GM12878 (cell line): ENCODE measurements around the gene TRMT10C. TPM values are rescaled to one million over a fixed set of nuclear protein-coding genes. Genes with fewer than 3 reads are reported as not detected.

Experiments
- BHLHE40 ChIP-seq, 2 experiments: fragments of 450-650 bp in 1 of 2; IDR thresholded peaks; 2 replicates each; pipeline ENCODE4 v1.6.1; 2011 to 2017; ENCODE audit warnings: low read depth in 2 of 2, borderline replicate concordance in 1 of 2, improper control_type of control experiment in 1 of 2, low read length in 1 of 2, mild to moderate bottlenecking in 1 of 2
- CEBPB ChIP-seq, 2 experiments: fragments of 150-350 bp in 1 of 2; IDR thresholded peaks; 2 replicates each; pipeline ENCODE4 v1.6.1; 2012 to 2014; ENCODE audit warnings: low read depth in 2 of 2, low read length in 2 of 2, borderline replicate concordance in 1 of 2, inconsistent platforms in 1 of 2
- CHD1 ChIP-seq: IDR thresholded peaks from 2 replicates; pipeline ENCODE4 v1.6.1; 2012; ENCODE audit warnings: low read depth, low read length, improper control_type of control experiment
- FOXM1 ChIP-seq: IDR thresholded peaks from 2 replicates; pipeline ENCODE4 v1.6.1; 2012; ENCODE audit warnings: low read depth, mild to moderate bottlenecking, inconsistent platforms, low read length, moderate library complexity
- MEF2B ChIP-seq: fragments of 450-650 bp; IDR thresholded peaks from 2 replicates; pipeline ENCODE4 v1.6.1; 2018; ENCODE audit warnings: mild to moderate bottlenecking, moderate library complexity; ENCODE audit not compliant: partially characterized antibody, poor library complexity, severe bottlenecking
- MTA2 ChIP-seq: fragments of 450-650 bp; IDR thresholded peaks from 2 replicates; pipeline ENCODE4 v1.6.1; 2016; ENCODE audit warnings: low read depth, mild to moderate bottlenecking, moderate library complexity
- POLR2AphosphoS5 ChIP-seq: IDR thresholded peaks from 2 replicates; pipeline ENCODE4 v1.6.1; 2011; ENCODE audit warnings: mild to moderate bottlenecking, low read length, inconsistent platforms
- SMC3 ChIP-seq: IDR thresholded peaks from 2 replicates; pipeline ENCODE4 v1.6.1; 2011; ENCODE audit warnings: low read length, improper control_type of control experiment, borderline replicate concordance
- TCF12 ChIP-seq: IDR thresholded peaks from 2 replicates; pipeline ENCODE4 v1.6.1; 2011; ENCODE audit warnings: low read depth, mild to moderate bottlenecking, low read length
- YBX1 ChIP-seq: fragments of 450-650 bp; IDR thresholded peaks from 2 replicates; pipeline ENCODE4 v1.6.1; 2016; ENCODE audit warnings: antibody characterized with exemption
- ZNF207 ChIP-seq: fragments of 450-650 bp; IDR thresholded peaks from 2 replicates; pipeline ENCODE4 v1.6.1; 2014; ENCODE audit warnings: antibody characterized with exemption, mild to moderate bottlenecking, borderline replicate concordance
- ZNF24 ChIP-seq: fragments of 450-650 bp; IDR thresholded peaks from 2 replicates; pipeline ENCODE4 v1.6.1; 2017; ENCODE audit warnings: antibody characterized with exemption, mild to moderate bottlenecking
- ZNF274 ChIP-seq: IDR thresholded peaks from one replicate; pipeline ENCODE4 v1.8.0; 2011; ENCODE audit not compliant: insufficient read length, insufficient read depth
- polyA plus RNA-seq, 11 experiments: library from polyadenylated mRNA; depleted of rRNA in 4 of 11; unstranded in 6 of 11; stranded (reverse) in 5 of 11; fragments of >200 nt; fragmentation: Nextera tagmentation in 4 of 11; fragmentation: Illumina TruSeq in 1 of 11; extraction: Ambion mirVana in 4 of 11; extraction: Trizol in 1 of 11; gene quantifications; 1 replicate in 1 of 11; 2 replicates in 10 of 11; pipeline versions ENCODE4 v1.2.1 to v1.2.3, GENCODE V29; 2011 to 2016; ENCODE audit warnings: inconsistent platforms in 2 of 11, missing spikeins in 2 of 11, low read depth in 1 of 11
- total RNA-seq, 4 experiments: library from RNA; depleted of rRNA in 3 of 4; stranded (reverse); fragments of >200 nt in 3 of 4; fragmentation: Illumina TruSeq in 1 of 4; extraction: Trizol in 1 of 4; gene quantifications; 2 replicates each; pipeline versions ENCODE4 v1.2.1 to v1.2.3, GENCODE V29; 2013 to 2021
- TF ChIP-seq, protein P1 (sequence below): IDR thresholded peaks from 2 replicates; pipeline ENCODE4 v1.6.1; 2011; ENCODE audit warnings: low read depth, low read length, improper control_type of control experiment, borderline replicate concordance
- TF ChIP-seq, protein P2 (sequence below): fragments of 450-650 bp; IDR thresholded peaks from 2 replicates; pipeline ENCODE4 v1.6.1; 2017; ENCODE audit warnings: low read depth, mild to moderate bottlenecking, moderate library complexity
- TF ChIP-seq, protein P3 (sequence below): IDR thresholded peaks from 2 replicates; pipeline ENCODE4 v1.6.1; 2011; ENCODE audit warnings: low read depth, mild to moderate bottlenecking, low read length, moderate library complexity, borderline replicate concordance; ENCODE audit errors: extremely low read depth
- TF ChIP-seq, protein P4 (sequence below): IDR thresholded peaks from 2 replicates; pipeline ENCODE4 v1.6.1; 2012; ENCODE audit warnings: low read depth, low read length, improper control_type of control experiment
- TF ChIP-seq, protein P5 (sequence below): fragments of 450-650 bp; IDR thresholded peaks from 2 replicates; pipeline ENCODE4 v1.6.1; 2018; ENCODE audit warnings: borderline replicate concordance, mild to moderate bottlenecking; ENCODE audit not compliant: partially characterized antibody
- TF ChIP-seq, protein P6 (sequence below): fragments of 450-650 bp; IDR thresholded peaks from 2 replicates; pipeline ENCODE4 v1.6.1; 2017; ENCODE audit warnings: mild to moderate bottlenecking

TRMT10C gene
- total and polyA plus RNA-seq, 10 of the 15 experiments (the other 5 are each of a cell fraction or from before 2014, with no cell fraction given) = 33.0 to 82.1 (median 47.1) TPM

DNA sequence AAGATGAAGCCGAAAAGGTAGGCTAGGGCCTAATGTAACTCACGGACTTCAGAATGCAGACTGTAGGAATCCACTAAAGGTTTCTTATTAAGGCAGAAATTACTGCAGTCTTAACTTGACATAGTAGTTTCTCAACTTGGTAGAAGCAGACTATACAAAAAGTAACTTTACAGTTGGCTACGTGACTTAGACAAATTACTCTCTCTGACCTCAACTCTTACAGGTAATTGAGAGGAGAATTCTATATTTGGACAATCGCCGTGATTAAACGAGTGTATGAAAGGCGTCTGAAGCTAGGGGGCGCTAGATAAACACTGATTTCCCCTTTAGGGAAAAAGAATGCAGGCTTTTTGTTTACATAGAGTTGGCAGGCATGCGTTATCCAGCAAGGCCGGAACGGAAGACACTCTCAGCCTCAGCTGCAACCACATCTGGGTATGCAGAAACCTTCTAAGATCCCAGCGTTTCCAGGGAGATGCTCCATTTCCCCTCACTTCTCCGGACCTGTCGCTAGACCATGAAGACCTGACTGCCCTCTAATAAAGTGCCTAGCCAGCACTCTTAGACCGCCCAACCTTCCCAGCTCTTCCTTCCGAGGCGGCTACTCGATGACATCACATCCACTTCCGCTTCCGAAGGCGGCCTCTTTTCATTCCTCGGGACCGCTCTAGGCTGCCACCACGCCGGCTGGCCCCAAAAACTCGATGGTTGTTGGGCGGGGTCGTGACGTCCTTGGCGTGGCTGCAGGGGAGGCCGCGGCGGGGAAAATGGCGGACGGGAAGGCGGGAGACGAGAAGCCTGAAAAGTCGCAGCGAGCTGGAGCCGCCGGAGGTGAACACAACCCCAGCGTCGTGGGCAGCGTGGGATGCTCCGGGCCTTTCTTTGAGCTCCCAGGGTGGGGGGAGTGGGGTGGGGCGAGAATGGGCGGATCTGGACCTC, 12.1 kb downstream of the TRMT10C start, which contains the start of gene PCNP (continued):
- TF ChIP-seq ZNF24 (0 out of 2 replicates have a peak, but pooled peaks have one; percentile 27), BHLHE40 (IDR thresholded peaks at IDR 0.05; ENCODE audit: borderline replicate concordance in 1 of 2, low read depth in 2 of 2, low read length in 1 of 2) (peak in 1 of 2 experiments; percentile 30; a peak in 1 of 4 replicates), ZNF207 (peak; percentile 92; the same call in 1 of the 2 replicates), ZNF274 (no peak), TCF12 (peak; percentile 10; the same call in 1 of the 2 replicates), POLR2AphosphoS5 (peak; percentile 95), CEBPB (IDR thresholded peaks at IDR 0.05; ENCODE audit: borderline replicate concordance in 1 of 2, low read depth in 2 of 2, low read length in 2 of 2) (no peak; a peak in 1 of 4 replicates), MTA2 (peak; percentile 32; the same call in 1 of the 2 replicates), MEF2B (peak; percentile 69), CHD1 (no peak), FOXM1 (no peak; the same call in 1 of the 2 replicates), YBX1 (no peak), SMC3 (peak; percentile 57; the same call in 1 of the 2 replicates)
- TF ChIP-seq, protein P1, sequence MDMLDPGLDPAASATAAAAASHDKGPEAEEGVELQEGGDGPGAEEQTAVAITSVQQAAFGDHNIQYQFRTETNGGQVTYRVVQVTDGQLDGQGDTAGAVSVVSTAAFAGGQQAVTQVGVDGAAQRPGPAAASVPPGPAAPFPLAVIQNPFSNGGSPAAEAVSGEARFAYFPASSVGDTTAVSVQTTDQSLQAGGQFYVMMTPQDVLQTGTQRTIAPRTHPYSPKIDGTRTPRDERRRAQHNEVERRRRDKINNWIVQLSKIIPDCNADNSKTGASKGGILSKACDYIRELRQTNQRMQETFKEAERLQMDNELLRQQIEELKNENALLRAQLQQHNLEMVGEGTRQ = no peak
- TF ChIP-seq, protein P2, sequence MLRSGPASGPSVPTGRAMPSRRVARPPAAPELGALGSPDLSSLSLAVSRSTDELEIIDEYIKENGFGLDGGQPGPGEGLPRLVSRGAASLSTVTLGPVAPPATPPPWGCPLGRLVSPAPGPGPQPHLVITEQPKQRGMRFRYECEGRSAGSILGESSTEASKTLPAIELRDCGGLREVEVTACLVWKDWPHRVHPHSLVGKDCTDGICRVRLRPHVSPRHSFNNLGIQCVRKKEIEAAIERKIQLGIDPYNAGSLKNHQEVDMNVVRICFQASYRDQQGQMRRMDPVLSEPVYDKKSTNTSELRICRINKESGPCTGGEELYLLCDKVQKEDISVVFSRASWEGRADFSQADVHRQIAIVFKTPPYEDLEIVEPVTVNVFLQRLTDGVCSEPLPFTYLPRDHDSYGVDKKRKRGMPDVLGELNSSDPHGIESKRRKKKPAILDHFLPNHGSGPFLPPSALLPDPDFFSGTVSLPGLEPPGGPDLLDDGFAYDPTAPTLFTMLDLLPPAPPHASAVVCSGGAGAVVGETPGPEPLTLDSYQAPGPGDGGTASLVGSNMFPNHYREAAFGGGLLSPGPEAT = peak; percentile 96
- TF ChIP-seq, protein P3, sequence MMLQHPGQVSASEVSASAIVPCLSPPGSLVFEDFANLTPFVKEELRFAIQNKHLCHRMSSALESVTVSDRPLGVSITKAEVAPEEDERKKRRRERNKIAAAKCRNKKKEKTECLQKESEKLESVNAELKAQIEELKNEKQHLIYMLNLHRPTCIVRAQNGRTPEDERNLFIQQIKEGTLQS = 0 out of 2 replicates have a peak, but pooled peaks have one; percentile 3
- TF ChIP-seq, protein P4, sequence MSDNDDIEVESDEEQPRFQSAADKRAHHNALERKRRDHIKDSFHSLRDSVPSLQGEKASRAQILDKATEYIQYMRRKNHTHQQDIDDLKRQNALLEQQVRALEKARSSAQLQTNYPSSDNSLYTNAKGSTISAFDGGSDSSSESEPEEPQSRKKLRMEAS = peak; percentile 60
- TF ChIP-seq, protein P5, sequence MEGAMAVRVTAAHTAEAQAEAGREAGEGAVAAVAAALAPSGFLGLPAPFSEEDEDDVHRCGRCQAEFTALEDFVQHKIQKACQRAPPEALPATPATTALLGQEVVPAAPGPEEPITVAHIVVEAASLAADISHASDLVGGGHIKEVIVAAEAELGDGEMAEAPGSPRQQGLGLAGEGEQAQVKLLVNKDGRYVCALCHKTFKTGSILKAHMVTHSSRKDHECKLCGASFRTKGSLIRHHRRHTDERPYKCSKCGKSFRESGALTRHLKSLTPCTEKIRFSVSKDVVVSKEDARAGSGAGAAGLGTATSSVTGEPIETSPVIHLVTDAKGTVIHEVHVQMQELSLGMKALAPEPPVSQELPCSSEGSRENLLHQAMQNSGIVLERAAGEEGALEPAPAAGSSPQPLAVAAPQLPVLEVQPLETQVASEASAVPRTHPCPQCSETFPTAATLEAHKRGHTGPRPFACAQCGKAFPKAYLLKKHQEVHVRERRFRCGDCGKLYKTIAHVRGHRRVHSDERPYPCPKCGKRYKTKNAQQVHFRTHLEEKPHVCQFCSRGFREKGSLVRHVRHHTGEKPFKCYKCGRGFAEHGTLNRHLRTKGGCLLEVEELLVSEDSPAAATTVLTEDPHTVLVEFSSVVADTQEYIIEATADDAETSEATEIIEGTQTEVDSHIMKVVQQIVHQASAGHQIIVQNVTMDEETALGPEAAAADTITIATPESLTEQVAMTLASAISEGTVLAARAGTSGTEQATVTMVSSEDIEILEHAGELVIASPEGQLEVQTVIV = peak; percentile 54
- TF ChIP-seq, protein P6, sequence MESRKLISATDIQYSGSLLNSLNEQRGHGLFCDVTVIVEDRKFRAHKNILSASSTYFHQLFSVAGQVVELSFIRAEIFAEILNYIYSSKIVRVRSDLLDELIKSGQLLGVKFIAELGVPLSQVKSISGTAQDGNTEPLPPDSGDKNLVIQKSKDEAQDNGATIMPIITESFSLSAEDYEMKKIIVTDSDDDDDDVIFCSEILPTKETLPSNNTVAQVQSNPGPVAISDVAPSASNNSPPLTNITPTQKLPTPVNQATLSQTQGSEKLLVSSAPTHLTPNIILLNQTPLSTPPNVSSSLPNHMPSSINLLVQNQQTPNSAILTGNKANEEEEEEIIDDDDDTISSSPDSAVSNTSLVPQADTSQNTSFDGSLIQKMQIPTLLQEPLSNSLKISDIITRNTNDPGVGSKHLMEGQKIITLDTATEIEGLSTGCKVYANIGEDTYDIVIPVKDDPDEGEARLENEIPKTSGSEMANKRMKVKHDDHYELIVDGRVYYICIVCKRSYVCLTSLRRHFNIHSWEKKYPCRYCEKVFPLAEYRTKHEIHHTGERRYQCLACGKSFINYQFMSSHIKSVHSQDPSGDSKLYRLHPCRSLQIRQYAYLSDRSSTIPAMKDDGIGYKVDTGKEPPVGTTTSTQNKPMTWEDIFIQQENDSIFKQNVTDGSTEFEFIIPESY = no peak
